Middle frontal gyrus (tissue), 1 donor: ENCODE results near the gene DTNA.
"Not testable (repeated sequence)": the region's sequence is repeated elsewhere in the genome, so short reads cannot be mapped to it uniquely, and the experiment has no call there.

Source experiments
- DNase-seq: peaks from one replicate; pipeline ENCODE4 v3.0.0-alpha.2; 2015; ENCODE audit warnings: low spot score; ENCODE audit errors: extremely low spot score

The DTNA gene

DNA sequence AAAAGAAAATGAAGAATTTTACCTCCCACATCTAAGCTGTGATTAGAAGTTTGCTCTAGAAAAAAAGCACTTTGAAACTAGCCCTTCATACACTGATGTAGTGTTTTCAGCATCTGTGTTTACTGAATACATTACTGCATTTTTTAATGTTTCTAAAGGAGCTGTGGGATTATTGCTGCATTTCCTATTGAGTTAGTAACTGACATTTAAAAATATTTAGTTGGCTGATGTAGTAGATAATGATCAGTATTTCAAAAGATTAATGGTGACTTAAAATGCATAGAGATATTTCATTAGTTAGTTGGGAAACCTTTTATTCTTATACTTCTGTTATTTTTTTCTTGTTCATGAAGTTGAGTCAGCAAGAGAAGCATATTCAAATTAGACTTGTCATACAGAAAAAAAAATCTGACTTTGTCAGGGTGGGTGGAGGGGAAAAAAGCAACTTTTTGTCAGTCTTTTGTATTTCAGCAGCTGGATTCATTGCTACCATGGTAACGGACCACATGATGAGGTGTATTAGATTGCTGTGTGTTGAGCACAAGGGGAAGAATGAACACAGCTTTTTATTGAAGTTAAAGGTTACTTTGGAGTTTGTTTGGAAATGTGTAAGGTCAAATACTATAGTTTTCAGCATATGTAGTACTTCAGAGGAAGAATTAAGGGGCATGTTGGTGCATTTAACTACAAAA, at the start of gene DTNA:
DTNA (plus strand) TSS at position 549 of the 692 bp plus-strand sequence. CDS start 45,679 bp downstream, outside the sequence.
- DNase-seq, result no peak

DNA sequence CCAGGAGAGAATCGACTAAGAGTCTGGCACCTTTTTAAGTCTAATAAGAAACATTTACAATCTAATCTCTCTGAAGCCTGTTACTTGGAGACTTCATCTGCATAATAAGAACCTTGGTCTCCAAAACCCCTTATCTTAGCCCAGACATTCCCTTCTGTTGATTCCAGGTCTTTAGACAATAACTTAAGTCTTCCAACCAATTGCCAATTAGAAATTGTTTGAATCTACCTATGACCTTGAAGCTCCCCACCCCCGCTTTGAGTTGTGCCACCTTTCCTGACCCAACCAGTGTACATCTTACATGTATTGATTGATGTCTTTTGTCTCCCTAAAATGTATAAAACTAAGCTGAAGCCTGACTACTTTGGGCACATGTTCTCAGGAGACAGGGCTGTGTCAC, 49.5 kb upstream of the DTNA start:
- DNase-seq, result no peak

DNA sequence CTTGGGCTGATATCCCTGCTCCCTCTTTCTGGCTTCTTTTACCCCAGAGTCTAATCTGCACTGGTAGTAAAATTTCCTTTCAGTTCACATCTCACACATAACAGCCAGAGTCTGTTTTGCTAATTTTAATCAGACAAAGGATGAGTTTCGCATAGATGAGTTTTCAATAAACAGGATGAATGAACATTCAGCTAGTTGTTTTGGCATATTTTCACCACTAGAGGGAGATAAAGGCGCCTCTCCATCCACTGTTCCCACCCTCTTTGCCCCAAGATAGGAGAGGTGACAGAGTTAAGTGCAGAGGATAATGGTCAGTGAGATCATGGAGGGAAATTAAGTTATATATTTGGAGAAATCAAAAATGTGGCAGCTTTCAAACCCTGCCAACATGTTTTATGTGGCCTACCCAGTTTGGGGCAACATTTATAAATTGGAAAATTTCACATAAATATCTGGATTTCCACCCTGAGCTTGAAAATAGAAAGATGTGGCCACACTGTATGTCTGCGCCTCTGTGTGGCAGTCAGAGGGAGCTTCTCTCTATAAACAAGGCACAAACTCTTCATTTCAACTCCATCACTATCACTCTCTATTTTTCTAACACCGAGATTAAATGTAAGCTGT, 48.5 kb upstream of the DTNA start:
- no peak for DNase-seq

DNA sequence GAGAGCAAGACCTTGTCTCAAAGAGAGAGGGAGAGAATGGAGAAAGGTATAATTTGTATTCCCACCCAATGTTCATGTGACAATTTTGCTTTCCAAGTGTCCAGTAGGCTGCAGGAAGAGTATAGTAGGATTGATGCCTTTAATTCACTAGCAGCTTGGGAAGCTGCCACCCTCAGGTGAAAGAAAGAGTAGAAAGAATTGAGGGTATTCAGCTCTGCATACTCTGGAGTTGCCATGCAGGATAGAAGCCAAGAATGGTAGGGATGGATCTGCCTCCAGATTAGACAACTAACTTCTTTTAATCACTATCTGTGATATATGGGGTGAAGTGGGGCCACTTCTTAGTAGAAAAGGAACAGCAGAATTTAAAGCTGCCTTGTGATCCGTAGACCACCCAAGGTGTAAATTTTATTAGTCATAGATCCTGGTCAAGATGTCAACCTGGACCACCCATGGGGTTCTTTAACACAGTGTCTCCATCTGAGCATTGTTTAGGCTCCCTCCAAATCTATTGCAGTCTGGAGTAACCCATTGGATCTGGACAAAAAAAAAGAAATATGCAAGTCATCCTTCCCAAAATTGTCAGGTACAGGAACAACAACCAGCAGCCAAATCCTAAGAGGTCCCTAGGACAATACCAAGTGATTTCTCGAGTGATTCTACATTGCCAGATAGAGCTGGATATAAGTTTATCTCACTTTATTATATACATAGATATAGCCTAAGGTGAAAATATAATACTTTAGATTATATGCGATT, 33.1 kb upstream of the DTNA start:
- no peak for DNase-seq

DNA sequence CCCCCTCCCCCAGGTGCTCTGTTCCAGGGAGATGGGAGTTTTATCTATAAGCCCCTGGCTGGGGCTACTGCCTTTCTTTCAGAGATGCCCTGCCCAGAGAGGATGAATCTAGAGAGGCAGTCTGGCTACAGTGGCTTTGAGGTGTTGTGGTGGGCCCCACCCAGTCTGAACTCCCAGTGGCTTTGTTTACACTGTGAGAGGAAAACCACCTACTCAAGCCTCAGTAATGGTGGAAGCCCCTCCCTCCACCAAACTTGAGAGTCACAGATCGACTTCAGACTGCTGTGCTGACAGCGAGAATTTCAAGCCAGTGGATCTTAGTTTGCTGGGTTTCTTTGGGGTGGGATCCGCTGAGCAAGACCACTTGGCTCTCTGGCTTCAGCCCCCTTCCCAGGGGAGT, 20.3 kb upstream of the DTNA start:
- DNase-seq, result not testable (repeated sequence)

DNA sequence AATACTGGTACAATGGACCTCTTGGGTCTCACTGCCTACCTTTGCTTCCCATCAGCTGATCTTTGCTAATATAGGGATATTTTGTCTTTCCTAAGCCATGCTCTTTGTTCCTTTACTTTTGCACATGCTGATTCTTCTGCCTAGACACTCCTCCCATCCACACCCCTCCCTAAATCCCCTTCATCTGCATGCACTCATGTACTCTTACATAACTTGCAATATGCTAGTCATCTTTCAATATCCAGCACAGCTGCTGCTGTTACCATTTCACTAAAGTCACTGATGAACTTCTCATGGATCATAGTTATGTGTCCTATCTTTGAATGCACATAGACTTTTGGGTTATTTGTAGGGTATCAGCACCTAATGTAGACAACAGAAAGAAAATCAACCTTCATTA, 18.5 kb upstream of the DTNA start:
- DNase-seq, result no peak

DNA sequence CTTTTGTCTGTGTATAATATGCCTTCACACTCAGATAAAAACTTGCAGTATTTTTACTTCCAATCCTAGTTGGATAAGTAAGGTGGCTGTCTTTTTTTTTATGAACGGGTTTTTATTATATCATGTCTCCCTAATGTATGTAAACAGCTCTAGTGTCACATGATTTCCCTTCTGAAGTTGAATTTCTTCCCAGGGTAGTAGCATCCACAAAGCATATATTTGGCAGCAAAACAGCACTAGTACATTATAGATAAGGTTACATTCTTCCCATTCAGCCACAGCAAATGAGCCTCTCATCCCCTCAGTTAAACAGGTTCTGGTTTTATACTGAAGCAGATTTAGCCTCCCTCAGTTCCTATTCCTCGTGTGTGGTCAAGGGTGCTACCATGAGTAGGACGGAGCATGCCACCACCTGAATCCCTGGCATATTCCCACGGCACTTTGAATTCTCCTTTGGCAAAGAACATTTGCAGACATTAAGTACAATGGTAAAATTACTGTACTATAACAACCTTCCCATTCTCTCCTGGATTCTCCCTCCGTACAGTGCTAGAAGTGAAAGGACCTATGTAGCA, 15.4 kb upstream of the DTNA start:
- no peak for DNase-seq

DNA sequence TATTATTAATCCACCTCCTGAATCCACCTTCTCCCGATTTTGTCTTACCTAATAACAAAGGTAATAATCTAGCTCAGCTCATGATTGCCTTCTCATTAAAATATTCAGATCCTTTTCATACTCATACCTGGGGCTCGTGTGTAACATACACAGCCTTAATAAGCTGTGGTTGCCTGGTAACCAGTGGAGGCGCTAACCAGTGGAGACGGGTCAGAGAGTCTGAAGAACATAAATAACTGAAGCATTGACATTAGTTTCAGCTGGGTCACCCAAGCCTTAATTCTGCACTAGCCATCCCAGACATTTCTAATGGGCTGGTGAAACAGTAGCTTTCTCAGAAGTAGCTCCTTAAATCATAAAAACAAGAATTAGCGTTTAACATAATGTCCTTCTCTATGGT, 14.8 kb upstream of the DTNA start:
- DNase-seq, result no peak

DNA sequence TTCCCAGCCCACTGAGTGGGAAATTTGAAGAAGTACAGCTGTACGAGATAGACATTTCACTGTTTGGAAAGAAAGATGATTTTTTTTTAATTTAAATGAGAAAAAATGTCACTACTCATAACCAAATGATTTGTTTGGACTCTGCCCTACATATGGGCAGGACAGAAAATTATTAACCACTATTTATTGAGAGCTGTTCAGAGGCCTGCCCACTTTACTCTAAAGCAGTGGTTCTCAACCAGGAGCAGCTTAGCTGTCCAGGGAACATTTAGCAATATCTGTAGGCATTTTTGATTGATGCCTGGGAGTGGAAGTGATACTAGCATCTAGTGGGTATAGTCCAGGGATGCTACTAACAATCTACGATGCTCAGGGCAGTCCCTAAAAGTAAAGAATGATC, 13.4 kb upstream of the DTNA start:
- DNase-seq, result no peak

DNA sequence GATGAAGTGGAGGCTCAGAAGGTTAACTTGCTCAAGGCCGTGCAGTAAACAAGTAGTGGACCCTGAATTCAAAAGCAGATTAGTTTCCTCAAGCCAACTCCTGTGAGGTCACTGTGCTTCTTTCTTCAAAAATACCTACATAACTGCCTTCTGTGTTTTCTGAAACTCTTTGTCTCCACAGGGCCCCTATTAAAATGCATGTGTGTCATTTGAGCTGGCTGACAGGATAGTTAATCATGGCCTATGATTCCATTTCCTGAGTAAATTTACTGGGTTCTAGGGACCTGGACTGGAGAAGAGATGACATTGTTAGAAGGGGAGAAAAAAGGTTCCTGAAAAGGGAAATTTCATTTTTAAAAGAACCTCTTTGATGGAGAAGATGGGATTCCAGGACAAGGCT, 12.9 kb upstream of the DTNA start:
- DNase-seq, result no peak

DNA sequence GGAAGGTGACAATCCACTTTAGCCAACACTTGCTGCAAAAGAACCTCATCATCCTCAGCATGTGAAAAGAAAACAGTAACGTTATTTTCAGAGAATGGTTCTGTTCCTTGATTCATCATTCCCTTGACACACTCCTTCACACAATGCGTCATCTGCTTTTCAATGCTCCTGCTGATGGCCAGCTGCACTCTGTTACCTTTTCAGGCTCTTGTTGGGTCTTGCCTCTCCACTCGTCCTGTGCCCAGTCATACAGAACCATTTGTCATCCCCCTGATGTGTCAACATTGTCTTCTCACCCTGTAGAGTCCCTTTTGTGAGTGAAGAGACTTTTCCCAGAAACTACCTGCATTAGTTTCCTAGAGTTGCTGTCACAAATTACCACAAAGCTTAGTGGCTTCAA, 12.2 kb upstream of the DTNA start:
- DNase-seq, result no peak

DNA sequence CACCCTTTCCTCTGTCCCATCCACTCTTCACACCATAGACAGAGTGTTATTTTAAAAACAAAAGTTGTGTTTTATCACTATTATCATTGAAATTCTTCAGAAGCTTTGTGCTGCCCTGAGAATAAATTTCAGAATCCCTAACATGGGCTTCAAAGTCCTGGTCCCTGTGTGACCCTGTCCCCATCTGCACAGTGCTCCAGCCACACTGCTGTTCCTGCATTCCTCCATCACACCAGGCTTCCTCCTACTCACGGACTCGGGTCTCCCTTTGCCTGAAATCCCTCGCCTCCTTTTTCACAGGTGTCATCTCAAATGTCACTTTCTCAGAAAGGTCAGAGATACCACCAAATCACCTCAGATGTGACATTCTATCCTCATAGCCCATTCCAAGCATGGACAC, 8.2 kb upstream of the DTNA start:
- DNase-seq, result no peak

DNA sequence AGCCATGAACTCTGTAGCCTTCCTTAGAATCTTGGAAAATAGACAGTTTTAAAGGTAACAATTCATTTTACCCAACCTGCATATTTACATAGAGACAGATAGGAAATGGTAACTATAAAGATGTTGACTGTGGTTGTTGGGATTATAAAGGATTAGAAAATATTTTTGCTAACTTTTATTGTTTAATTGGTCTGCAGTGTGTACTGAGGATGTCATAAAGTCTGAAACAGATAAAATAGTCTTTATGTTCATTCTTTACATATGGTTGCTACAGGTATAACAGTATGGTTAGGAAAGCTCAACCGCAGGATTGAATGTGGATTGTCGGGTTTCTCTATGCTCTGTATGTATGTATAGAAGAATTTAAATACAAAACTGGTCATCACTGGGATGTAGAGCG, 7.3 kb upstream of the DTNA start:
- DNase-seq, result no peak

DNA sequence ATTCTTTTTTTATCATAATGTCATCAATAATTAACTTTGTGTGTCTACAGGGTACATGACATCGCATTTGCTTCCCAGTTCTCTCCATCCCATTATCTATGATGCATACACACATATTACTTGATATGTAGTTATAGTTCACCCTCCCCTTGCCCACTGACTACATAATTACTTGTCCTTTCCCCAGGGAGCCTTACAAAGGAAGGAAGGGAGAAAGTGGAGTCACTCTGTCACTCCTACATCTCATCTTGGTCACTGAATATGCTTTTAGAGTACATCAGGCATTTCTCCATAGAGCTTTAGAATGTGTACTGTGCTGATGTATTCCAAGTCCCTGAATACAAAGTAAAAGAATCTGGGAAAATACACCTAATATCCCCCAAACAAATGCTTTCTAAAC, 6.0 kb upstream of the DTNA start:
- DNase-seq, result no peak

DNA sequence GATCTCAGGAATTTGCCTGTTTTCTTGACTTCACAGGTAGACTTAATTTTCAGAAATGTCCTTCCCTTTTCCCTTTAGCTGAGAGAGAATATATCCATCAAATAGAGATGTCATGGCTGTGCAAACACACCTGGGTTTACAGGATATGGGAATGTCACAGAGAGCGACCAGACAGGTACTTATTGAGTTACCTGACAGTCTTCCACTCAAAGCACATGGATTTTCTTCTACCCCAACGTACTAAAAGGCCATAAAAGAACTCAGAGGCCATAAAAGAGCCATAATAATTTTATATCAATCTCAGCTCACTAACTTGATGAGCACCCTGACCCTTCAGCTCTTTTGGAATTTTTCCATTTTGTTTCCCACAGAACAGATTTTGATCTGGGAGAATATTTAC, 5.3 kb upstream of the DTNA start:
- DNase-seq, result no peak

DNA sequence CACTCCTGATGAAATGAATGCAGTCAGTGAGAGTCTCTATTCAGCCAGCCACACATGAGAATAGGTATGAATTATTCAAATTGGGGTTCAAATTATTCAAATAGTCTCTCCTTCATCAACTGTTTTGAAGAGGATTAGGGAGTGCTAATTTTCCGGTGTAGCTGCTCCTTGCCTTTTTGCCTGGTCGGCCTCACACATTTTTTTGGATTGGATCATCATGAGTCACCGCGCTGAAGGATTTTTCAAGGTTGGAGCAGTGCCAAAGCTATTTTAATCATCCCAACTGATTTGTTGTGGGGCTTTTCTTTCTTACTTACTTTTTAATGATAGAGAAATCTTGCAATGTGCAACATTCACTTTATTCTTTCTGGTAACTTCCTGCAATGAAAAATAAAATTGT, 2.4 kb upstream of the DTNA start:
- peak; percentile 52 for DNase-seq

DNA sequence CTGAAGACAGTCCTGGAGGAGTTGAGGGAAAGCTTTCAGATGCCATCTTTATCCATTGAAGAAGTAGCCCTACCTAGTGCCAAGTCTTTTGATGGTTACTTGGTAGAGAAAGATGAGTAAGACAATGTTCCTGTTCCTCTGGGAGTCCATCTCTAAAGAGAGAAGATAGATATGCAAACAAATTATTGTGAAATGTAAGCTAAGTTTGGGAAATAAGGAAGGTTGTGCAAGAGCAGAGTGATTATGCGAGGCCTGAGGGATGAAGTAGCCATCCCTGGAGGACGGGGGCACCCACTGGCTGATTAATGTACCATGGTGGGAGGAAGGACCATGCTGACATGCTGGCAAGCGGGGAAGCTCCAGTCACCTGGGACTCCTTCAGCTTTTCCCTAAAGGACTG, 994 bp upstream of the DTNA start:
- DNase-seq, result no peak

DNA sequence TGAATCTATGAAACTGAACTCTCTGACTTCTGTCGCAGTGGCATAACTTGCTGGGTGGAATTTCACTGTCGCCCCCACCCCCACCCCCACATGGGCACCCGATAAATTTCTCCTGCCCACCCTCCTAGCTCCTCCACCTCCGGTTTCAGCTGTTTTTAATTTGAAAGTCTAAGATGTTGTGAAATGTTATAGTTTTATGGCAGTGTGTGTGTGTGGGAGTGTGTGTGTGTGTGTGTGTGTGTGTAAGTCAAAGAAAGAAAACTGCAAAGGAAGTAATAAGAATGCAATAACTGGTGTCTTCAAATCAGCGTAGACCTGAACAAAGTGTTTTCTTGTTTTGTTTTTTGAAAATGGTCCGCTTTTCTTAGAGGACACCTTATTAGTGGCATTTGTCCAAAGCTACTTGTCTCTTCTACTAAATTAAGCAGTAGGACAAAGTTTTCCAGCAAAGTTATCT, 388 bp downstream of the DTNA start:
- DNase-seq, result no peak

DNA sequence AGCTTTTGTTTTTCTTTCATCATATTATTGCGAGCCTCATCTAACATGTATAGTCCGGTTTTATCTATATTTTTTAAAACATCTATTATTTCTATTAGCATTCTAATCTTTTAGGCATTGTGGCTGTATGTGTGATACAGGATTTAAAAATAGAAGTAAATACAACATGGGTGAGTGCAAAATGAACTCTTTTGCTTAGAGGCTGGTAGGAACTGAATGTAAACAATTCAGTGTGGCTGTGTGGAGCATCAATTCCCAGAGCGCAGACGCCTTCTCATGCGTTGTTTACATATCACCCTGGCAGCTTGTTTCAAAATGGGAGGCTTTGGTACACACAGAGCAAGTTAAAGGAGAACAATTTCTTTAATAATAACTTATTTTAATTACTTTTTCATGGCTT, 836 bp downstream of the DTNA start:
- DNase-seq, result no peak

DNA sequence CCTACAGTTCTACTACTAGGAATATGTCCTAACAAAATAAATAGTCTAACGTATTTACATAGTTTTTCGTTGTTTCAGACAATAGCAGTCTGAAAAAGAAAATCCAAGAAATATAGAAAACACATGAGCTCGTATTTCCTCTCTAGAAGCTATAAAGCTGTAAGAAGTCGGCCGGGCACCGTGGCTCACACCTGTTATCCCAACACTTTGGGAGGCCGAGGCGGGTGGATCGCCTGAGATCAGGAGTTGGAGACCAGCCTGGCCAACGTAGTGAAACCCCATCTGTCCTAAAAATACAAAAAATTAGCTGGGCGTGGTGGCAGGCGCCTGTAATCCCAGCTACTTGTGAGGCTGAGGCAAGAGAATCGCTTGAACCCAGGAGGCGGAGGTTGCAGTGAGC, 6.0 kb downstream of the DTNA start:
- DNase-seq, result not testable (repeated sequence)

DNA sequence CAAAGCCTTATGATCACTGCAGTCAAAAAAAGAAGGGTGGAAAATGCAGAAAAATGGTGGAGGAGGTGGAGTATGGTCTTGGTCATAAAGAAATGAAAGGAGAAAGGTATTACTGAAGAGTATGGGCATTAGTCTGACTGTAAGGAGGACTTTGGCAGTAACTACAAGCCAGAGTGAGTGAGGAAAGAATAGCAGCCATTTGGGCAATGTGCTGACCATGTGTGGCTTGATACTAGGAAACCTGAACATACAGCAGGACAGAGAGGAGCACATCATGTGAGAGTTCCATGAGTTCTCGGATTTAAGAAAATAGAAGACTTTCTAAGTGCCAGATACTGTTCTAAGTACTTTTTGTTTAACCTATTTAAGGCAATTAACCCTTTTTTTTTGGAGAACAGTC, 8.5 kb downstream of the DTNA start:
- no peak for DNase-seq

DNA sequence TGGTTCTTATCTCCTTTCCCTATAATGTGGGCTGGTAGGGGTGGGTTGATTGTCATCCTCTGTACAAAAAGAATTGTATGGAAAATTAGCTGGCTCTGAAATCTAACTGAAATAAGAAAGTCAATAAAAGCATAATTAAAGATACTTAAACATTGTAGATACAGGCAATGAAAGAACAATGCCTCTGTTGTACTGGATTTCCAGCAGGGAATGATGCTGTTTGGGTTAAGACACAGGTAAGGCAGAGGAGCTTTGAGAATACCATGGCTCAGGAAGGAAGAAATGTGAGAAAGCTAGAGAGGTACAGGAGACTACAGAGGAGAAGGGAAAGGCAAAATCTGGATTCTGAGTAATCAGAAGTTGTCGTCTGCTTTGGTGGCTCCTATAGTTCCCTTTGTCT, 10.1 kb downstream of the DTNA start:
- no peak for DNase-seq
